ENCODE data around the gene GLIS1.

DNA sequence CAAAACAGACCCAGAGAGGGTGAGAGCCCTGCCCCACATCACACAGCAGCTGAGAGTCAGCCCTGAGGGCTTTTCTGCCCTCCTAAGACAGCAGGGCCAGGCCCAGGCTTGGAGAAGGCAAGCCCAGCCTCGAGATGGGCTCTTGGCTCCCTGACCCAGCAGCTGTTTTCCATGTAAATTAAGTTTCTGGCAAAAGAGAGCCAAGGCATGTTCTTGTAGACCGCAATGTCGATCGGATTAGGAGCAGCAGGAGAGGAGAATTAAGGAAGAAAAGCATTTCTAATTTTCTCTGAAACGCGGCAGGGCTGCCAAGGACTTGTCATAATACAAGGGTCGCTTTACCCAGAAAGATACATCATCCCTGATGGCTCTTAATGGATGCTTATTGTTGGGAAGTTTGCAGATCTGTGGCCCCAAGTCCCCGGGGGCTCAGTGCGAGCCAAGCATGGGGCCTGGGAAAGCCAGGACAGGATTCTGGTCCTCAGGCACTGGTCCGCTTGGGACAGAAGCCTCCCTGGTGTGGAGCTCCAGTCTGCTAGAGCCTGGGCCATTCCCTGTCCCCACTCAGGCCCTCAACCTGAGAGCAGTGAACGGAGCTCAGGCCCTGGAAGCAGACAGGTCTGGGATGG, 216.9 kb downstream of the GLIS1 start:
- TF ChIP-seq, protein P1, sequence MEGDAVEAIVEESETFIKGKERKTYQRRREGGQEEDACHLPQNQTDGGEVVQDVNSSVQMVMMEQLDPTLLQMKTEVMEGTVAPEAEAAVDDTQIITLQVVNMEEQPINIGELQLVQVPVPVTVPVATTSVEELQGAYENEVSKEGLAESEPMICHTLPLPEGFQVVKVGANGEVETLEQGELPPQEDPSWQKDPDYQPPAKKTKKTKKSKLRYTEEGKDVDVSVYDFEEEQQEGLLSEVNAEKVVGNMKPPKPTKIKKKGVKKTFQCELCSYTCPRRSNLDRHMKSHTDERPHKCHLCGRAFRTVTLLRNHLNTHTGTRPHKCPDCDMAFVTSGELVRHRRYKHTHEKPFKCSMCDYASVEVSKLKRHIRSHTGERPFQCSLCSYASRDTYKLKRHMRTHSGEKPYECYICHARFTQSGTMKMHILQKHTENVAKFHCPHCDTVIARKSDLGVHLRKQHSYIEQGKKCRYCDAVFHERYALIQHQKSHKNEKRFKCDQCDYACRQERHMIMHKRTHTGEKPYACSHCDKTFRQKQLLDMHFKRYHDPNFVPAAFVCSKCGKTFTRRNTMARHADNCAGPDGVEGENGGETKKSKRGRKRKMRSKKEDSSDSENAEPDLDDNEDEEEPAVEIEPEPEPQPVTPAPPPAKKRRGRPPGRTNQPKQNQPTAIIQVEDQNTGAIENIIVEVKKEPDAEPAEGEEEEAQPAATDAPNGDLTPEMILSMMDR (IDR thresholded peaks at IDR 0.05; ENCODE audit: low read length), result no peak
- TF ChIP-seq EZH2phosphoT487 (IDR thresholded peaks at IDR 0.05; ENCODE audit: low read length), result no peak
- TF ChIP-seq EZH2 (optimal IDR thresholded peaks at IDR 0.05; ENCODE audit: low read depth, low read length), result no peak
